GM12872 (cell line): Measurements from ENCODE around the gene MIXL1.
A peak's percentile ranks its signal among the peaks of the same experiment; 100 is the strongest.

Experiments
- CTCF ChIP-seq: IDR thresholded peaks from 3 replicates; pipeline ENCODE4 v1.5.1; 2011; ENCODE audit warnings: low read depth, mild to moderate bottlenecking, low read length, moderate library complexity; ENCODE audit not compliant: insufficient read depth

The MIXL1 gene

GRCh38 chr1:226223157-226223785, at the start of gene MIXL1:
TSS of gene MIXL1 (plus strand) at chr1:226223664. CDS start at chr1:226223682, 18 bp downstream.
- TF ChIP-seq CTCF = no peak

GRCh38 chr1:226176870-226177269, 46.6 kb upstream of the MIXL1 start:
- no peak for TF ChIP-seq CTCF

- TF ChIP-seq CTCF = peak; percentile 55; the same call in 2 of the 3 replicates
These were observed 41.3 kb upstream of the MIXL1 start for GRCh38 chr1:226181996-226182714.

- no peak for TF ChIP-seq CTCF
These were observed 38.1 kb upstream of the MIXL1 start for GRCh38 chr1:226185141-226186036.

GRCh38 chr1:226186124-226187018, 37.1 kb upstream of the MIXL1 start, which contains the start of gene ACBD3:
TSS of gene ACBD3 (minus strand) at chr1:226186741. CDS start at chr1:226186675, 66 bp downstream.
- peak; percentile 14; the same call in 1 of the 3 replicates for TF ChIP-seq CTCF

GRCh38 chr1:226187019-226187322, 36.5 kb upstream of the MIXL1 start:
- no peak for TF ChIP-seq CTCF
